Fibroblast of lung (primary cell): ENCODE measurements around the gene NCAPD2. TPM values are rescaled to one million over a fixed set of nuclear protein-coding genes. Genes with fewer than 3 reads are reported as not detected.

Experiments
- DNase-seq, 2 donors: peaks; one replicate each; pipeline versions ENCODE4 v3.0.0 to v3.0.0-alpha.2; 2010; ENCODE audit warnings: low read depth in 2 of 2
- H2AFZ ChIP-seq: 2 replicates; pipeline ENCODE4 v1.5.1; 2012; ENCODE audit warnings: low read length, control low read depth, inconsistent platforms
- H3K27ac ChIP-seq: 2 replicates; pipeline ENCODE4 v1.5.1; 2011; ENCODE audit warnings: low read length, control low read depth; ENCODE audit not compliant: insufficient read depth
- H3K27me3 ChIP-seq: 2 replicates; pipeline ENCODE4 v1.5.1; 2011; ENCODE audit warnings: mild to moderate bottlenecking, low read length; ENCODE audit not compliant: control insufficient read depth, insufficient read depth
- H3K36me3 ChIP-seq: 2 replicates; pipeline ENCODE4 v1.5.1; 2011; ENCODE audit warnings: low read length; ENCODE audit not compliant: control insufficient read depth, insufficient read depth
- H3K4me1 ChIP-seq: 2 replicates; pipeline ENCODE4 v1.5.1; 2011; ENCODE audit warnings: low read length; ENCODE audit not compliant: control insufficient read depth, insufficient read depth; ENCODE audit errors: extremely low read depth
- H3K4me2 ChIP-seq: 2 replicates; pipeline ENCODE4 v1.5.1; 2011; ENCODE audit warnings: low read length, control low read depth; ENCODE audit not compliant: insufficient read depth; ENCODE audit errors: extremely low read depth
- H3K4me3 ChIP-seq, 4 experiments: fragments of 200-600 bp in 1 of 4; sonication (generic) in 1 of 4; replicated peaks in 1 of 4; 2 replicates each; pipeline ENCODE4 v1.5.1; 2011 to 2016; ENCODE audit warnings: low read length in 4 of 4, low read depth in 3 of 4, mild to moderate bottlenecking in 3 of 4, control low read depth in 2 of 4, inconsistent platforms in 1 of 4, mixed read lengths in 1 of 4; ENCODE audit not compliant: insufficient read depth in 1 of 4; ENCODE audit errors: control extremely low read depth in 1 of 4
- H3K79me2 ChIP-seq: 2 replicates; pipeline ENCODE4 v1.5.1; 2012; ENCODE audit warnings: mild to moderate bottlenecking, low read length, inconsistent platforms; ENCODE audit not compliant: control insufficient read depth, insufficient read depth
- H3K9ac ChIP-seq: 2 replicates; pipeline ENCODE4 v1.5.1; 2011; ENCODE audit warnings: mild to moderate bottlenecking, low read length, control low read depth; ENCODE audit not compliant: insufficient read depth
- H3K9me3 ChIP-seq: 2 replicates; pipeline ENCODE4 v1.5.1; 2012; ENCODE audit warnings: low read depth, low read length; ENCODE audit not compliant: control insufficient read depth, insufficient read depth
- H4K20me1 ChIP-seq: 2 replicates; pipeline ENCODE4 v1.5.1; 2011; ENCODE audit warnings: low read length; ENCODE audit not compliant: control insufficient read depth, insufficient read depth; ENCODE audit errors: extremely low read depth
- CTCF ChIP-seq, 2 donors: IDR thresholded peaks in 1 of 2; conservative IDR thresholded peaks in 1 of 2; 1 replicate in 1 of 2; 2 replicates in 1 of 2; pipeline ENCODE4 v1.5.1; 2011 to 2012; ENCODE audit warnings: low read length in 2 of 2, control low read depth in 1 of 2, inconsistent platforms in 1 of 2, low read depth in 1 of 2, mild to moderate bottlenecking in 1 of 2
- EZH2 ChIP-seq: IDR thresholded peaks from 2 replicates; pipeline ENCODE4 v1.5.1; 2012; ENCODE audit warnings: low read length, control low read depth, mild to moderate bottlenecking; ENCODE audit errors: missing control alignments
- polyA plus RNA-seq, 2 donors: library from polyadenylated mRNA; depleted of rRNA in 1 of 2; stranded (reverse) in 1 of 2; unstranded in 1 of 2; fragments of >200 nt; gene quantifications; 2 replicates each; pipeline ENCODE4 v1.2.1, GENCODE V29; 2011 to 2012; ENCODE audit warnings: missing spikeins in 1 of 2
- total RNA-seq: library from RNA; depleted of rRNA; stranded (reverse); fragments of >200 nt; gene quantifications from 2 replicates; pipeline ENCODE4 v1.2.1, GENCODE V29; 2014

The NCAPD2 gene
- total and polyA plus RNA-seq, 2 donors (not counting 1 experiment from before 2014, with no cell fraction given) = 17.2 to 42.3 TPM

- H3K36me3 ChIP-seq = peaks cover 19% of the 10 kb centered on the region
Measured at GRCh38 chr12:6520186-6520585, 26.3 kb downstream of the NCAPD2 start.

GRCh38 chr12:6522193-6522592 lies 28.3 kb downstream of the NCAPD2 start:
- H3K4me1 ChIP-seq = no peaks in the 10 kb centered on the region
- no peak overlapping the region for H3K4me2 ChIP-seq
- no peak overlapping the region for H2AFZ ChIP-seq
- H3K9ac ChIP-seq = no peak overlapping the region
- DNase-seq = no peak
- H3K27ac ChIP-seq = no peak overlapping the region
- no peaks in the 10 kb centered on the region for H3K9me3 ChIP-seq
- peaks cover 26% of the 10 kb centered on the region for H3K36me3 ChIP-seq
- no peaks in the 10 kb centered on the region for H4K20me1 ChIP-seq
- TF ChIP-seq CTCF (conservative IDR thresholded peaks at IDR 0.05 in 1 of 2, IDR thresholded peaks at IDR 0.05 in 1 of 2; ENCODE audit: low read depth in 1 of 2, low read length in 2 of 2) = no peak
- no peak for TF ChIP-seq EZH2
- no peaks in the 10 kb centered on the region for H3K79me2 ChIP-seq
- no peak overlapping the region for H3K4me3 ChIP-seq
- H3K27me3 ChIP-seq = no peaks in the 10 kb centered on the region

More at GRCh38 chr12:6520186-6520585, 26.3 kb downstream of the NCAPD2 start:
- Histone ChIP-seq H4K20me1 (no peaks in the 10 kb centered on the region), H3K9me3 (no peaks in the 10 kb centered on the region), H3K27ac (no peak overlapping the region), H3K4me1 (no peaks in the 10 kb centered on the region), H3K4me2 (no peak overlapping the region), H3K79me2 (no peaks in the 10 kb centered on the region), H3K4me3 (no peak overlapping the region), H3K9ac (no peak overlapping the region), H3K27me3 (no peaks in the 10 kb centered on the region), H2AFZ (no peak overlapping the region)
- DNase-seq = no peak
- TF ChIP-seq CTCF (conservative IDR thresholded peaks at IDR 0.05 in 1 of 2, IDR thresholded peaks at IDR 0.05 in 1 of 2; ENCODE audit: low read depth in 1 of 2, low read length in 2 of 2) = no peak
- TF ChIP-seq EZH2 = no peak

GRCh38 chr12:6523708-6524107 lies 29.8 kb downstream of the NCAPD2 start:
- H3K27me3 ChIP-seq = no peaks in the 10 kb centered on the region
- H2AFZ ChIP-seq = no peak overlapping the region
- TF ChIP-seq EZH2 (no peak), CTCF (conservative IDR thresholded peaks at IDR 0.05 in 1 of 2, IDR thresholded peaks at IDR 0.05 in 1 of 2; ENCODE audit: low read depth in 1 of 2, low read length in 2 of 2) (no peak)
- H4K20me1 ChIP-seq = no peaks in the 10 kb centered on the region
- peaks cover 32% of the 10 kb centered on the region for H3K36me3 ChIP-seq
- no peak overlapping the region for H3K4me3 ChIP-seq
- no peaks in the 10 kb centered on the region for H3K79me2 ChIP-seq
- no peak overlapping the region for H3K27ac ChIP-seq
- no peaks in the 10 kb centered on the region for H3K9me3 ChIP-seq
- H3K4me1 ChIP-seq = no peaks in the 10 kb centered on the region
- H3K4me2 ChIP-seq = no peak overlapping the region
- H3K9ac ChIP-seq = no peak overlapping the region
- DNase-seq = no peak
